SK-N-SH (cell line): Measurements from ENCODE around the gene CHSY3. TPM values are rescaled to one million over a fixed set of nuclear protein-coding genes. Genes with fewer than 3 reads are reported as not detected.

ENCODE experiments used
- CTCF ChIA-PET: fragments of 300-600, 350-600 bp; formaldehyde crosslinking; extraction: SDS; loops from one replicate; lab custom pipeline; 2021; lab: Yijun Ruan, JAX
- POLR2A ChIA-PET: fragments of 350-600 bp; sonication (Branson Sonifier 250); formaldehyde crosslinking; extraction: SDS; loops from one replicate; lab custom pipeline; 2020; ENCODE audit warnings: antibody characterized with exemption, inconsistent platforms; lab: Yijun Ruan, JAX
- DNase-seq: peaks from one replicate; pipeline ENCODE4 v3.0.0; 2012
- H2AFZ ChIP-seq: fragments of 200-600 bp; sonication (generic); 2 replicates; pipeline ENCODE4 v1.8.1; 2016; ENCODE audit warnings: antibody characterized with exemption, mild to moderate bottlenecking, low read depth
- H3F3A ChIP-seq: fragments of 200-600 bp; sonication (generic); replicated peaks from 2 replicates; pipeline ENCODE3; 2016; ENCODE audit warnings: antibody characterized with exemption, mild to moderate bottlenecking; ENCODE audit not compliant: insufficient read depth
- H3K27ac ChIP-seq, 2 experiments: fragments of 200-500 bp in 1 of 2; fragments of 200-600 bp in 1 of 2; sonication (Bioruptor generic) in 1 of 2; sonication (generic), shearing (Covaris generic) in 1 of 2; 2 replicates each; pipeline versions ENCODE4 v1.5.1 to v1.6.1; 2014 to 2016; ENCODE audit warnings: low read depth in 2 of 2, inconsistent platforms in 1 of 2, low read length in 1 of 2, mild to moderate bottlenecking in 1 of 2, mixed read lengths in 1 of 2
- H3K27me3 ChIP-seq: fragments of 200-600 bp; sonication (generic), shearing (Covaris generic); 2 replicates; pipeline ENCODE4 v1.6.1; 2016; ENCODE audit warnings: mixed run types; ENCODE audit not compliant: insufficient read depth
- H3K36me3 ChIP-seq, 2 experiments: fragments of 200-500 bp in 1 of 2; fragments of 200-600 bp in 1 of 2; sonication (Bioruptor generic) in 1 of 2; sonication (generic) in 1 of 2; replicated peaks in 1 of 2; 2 replicates each; pipeline versions ENCODE3 to v1.5.1; 2014 to 2016; ENCODE audit warnings: low read length in 1 of 2, mild to moderate bottlenecking in 1 of 2; ENCODE audit not compliant: insufficient read depth in 2 of 2, control insufficient read depth in 1 of 2
- H3K4me1 ChIP-seq, 2 experiments: fragments of 200-500 bp in 1 of 2; fragments of 200-600 bp in 1 of 2; sonication (Bioruptor generic) in 1 of 2; sonication (generic), shearing (Covaris generic) in 1 of 2; 2 replicates each; pipeline versions ENCODE4 v1.5.1 to v1.6.1; 2014 to 2016; ENCODE audit warnings: low read depth in 1 of 2, low read length in 1 of 2, mixed run types in 1 of 2; ENCODE audit not compliant: insufficient read depth in 2 of 2, control insufficient read depth in 1 of 2
- H3K4me2 ChIP-seq: fragments of 200-600 bp; sonication (generic), shearing (Covaris generic); 2 replicates; pipeline ENCODE4 v1.6.1; 2017; ENCODE audit warnings: mixed run types
- H3K4me3 ChIP-seq, 2 experiments: fragments of 200-500 bp in 1 of 2; fragments of 200-600 bp in 1 of 2; sonication (Bioruptor generic) in 1 of 2; sonication (generic), shearing (Covaris generic) in 1 of 2; 2 replicates each; pipeline versions ENCODE4 v1.5.1 to v1.8.1; 2014 to 2016; ENCODE audit warnings: low read depth in 2 of 2, inconsistent platforms in 1 of 2, low read length in 1 of 2, mild to moderate bottlenecking in 1 of 2, mixed read lengths in 1 of 2, moderate library complexity in 1 of 2
- H3K79me2 ChIP-seq: fragments of 200-600 bp; sonication (generic); 2 replicates; pipeline ENCODE4 v1.8.1; 2017; ENCODE audit warnings: mild to moderate bottlenecking; ENCODE audit not compliant: insufficient read depth
- H3K9ac ChIP-seq: fragments of 200-600 bp; sonication (generic); 2 replicates; pipeline ENCODE4 v1.6.1; 2017; ENCODE audit warnings: mixed run types
- H3K9me2 ChIP-seq: fragments of 200-600 bp; sonication (generic); 2 replicates; pipeline ENCODE4 v1.6.1; 2017; ENCODE audit warnings: mixed run types
- H3K9me3 ChIP-seq: fragments of 200-600 bp; sonication (generic); 2 replicates; pipeline ENCODE4 v1.6.1; 2017; ENCODE audit warnings: mixed run types, mild to moderate bottlenecking, moderate library complexity
- H4K20me1 ChIP-seq: fragments of 200-600 bp; sonication (generic); 2 replicates; pipeline ENCODE4 v1.6.1; 2017; ENCODE audit warnings: mild to moderate bottlenecking, mixed run types; ENCODE audit not compliant: insufficient read depth
- ELF1 ChIP-seq: IDR thresholded peaks from 2 replicates; pipeline ENCODE4 v1.4.0; 2012
- EP300 ChIP-seq, 2 experiments: IDR thresholded peaks; 2 replicates each; pipeline versions ENCODE4 v1.4.0 to v1.6.1; 2012; ENCODE audit warnings: borderline replicate concordance in 1 of 2, low read depth in 1 of 2, low read length in 1 of 2
- FOXJ3 ChIP-seq: sonication (generic); formaldehyde crosslinking; IDR thresholded peaks from 2 replicates; pipeline ENCODE4 v1.5.1; 2020; ENCODE audit warnings: mild to moderate bottlenecking, missing genetic modification reagents
- FOXM1 ChIP-seq: IDR thresholded peaks from 2 replicates; pipeline ENCODE4 v1.4.0; 2012; ENCODE audit warnings: low read depth, mild to moderate bottlenecking
- JUND ChIP-seq: IDR thresholded peaks from 2 replicates; pipeline ENCODE4 v1.4.0; 2012
- MEF2A ChIP-seq: IDR thresholded peaks from 2 replicates; pipeline ENCODE4 v1.4.0; 2012; ENCODE audit warnings: low read depth, borderline replicate concordance
- NRF1 ChIP-seq: IDR thresholded peaks from 2 replicates; pipeline ENCODE4 v1.6.1; 2012; ENCODE audit warnings: low read depth, mild to moderate bottlenecking, low read length
- SMC3 ChIP-seq: IDR thresholded peaks from 2 replicates; pipeline ENCODE4 v1.6.1; 2012; ENCODE audit warnings: low read depth, low read length, improper control_type of control experiment
- TCF12 ChIP-seq: IDR thresholded peaks from 2 replicates; pipeline ENCODE4 v1.4.0; 2012
- ZBTB33 ChIP-seq: IDR thresholded peaks from 2 replicates; pipeline ENCODE4 v1.4.0; 2012; ENCODE audit warnings: low read depth, borderline replicate concordance
- WGBS: methylation state at CpG from one replicate; pipeline ENCODE4 v1.1.6; 2017; ENCODE audit warnings: low lambda C conversion rate; 5-methylcytosine and 5-hydroxymethylcytosine counted together
- polyA plus RNA-seq, 3 experiments: library from polyadenylated mRNA; depleted of rRNA; stranded (reverse); fragments of >200 nt; gene quantifications; 2 replicates each; pipeline ENCODE4 v1.2.3, GENCODE V29; 2012
- TF ChIP-seq, protein P1 (sequence below): IDR thresholded peaks from 2 replicates; pipeline ENCODE4 v1.6.1; 2012; ENCODE audit warnings: mild to moderate bottlenecking, low read depth, low read length, moderate library complexity

CHSY3 gene
- polyA plus RNA-seq, 1 of the 3 experiments (the other 2 are of a cell fraction): not detected

GRCh38 chr5:130050585-130050984 lies 146.3 kb downstream of the CHSY3 start (continued):
- TF ChIP-seq, protein P1, sequence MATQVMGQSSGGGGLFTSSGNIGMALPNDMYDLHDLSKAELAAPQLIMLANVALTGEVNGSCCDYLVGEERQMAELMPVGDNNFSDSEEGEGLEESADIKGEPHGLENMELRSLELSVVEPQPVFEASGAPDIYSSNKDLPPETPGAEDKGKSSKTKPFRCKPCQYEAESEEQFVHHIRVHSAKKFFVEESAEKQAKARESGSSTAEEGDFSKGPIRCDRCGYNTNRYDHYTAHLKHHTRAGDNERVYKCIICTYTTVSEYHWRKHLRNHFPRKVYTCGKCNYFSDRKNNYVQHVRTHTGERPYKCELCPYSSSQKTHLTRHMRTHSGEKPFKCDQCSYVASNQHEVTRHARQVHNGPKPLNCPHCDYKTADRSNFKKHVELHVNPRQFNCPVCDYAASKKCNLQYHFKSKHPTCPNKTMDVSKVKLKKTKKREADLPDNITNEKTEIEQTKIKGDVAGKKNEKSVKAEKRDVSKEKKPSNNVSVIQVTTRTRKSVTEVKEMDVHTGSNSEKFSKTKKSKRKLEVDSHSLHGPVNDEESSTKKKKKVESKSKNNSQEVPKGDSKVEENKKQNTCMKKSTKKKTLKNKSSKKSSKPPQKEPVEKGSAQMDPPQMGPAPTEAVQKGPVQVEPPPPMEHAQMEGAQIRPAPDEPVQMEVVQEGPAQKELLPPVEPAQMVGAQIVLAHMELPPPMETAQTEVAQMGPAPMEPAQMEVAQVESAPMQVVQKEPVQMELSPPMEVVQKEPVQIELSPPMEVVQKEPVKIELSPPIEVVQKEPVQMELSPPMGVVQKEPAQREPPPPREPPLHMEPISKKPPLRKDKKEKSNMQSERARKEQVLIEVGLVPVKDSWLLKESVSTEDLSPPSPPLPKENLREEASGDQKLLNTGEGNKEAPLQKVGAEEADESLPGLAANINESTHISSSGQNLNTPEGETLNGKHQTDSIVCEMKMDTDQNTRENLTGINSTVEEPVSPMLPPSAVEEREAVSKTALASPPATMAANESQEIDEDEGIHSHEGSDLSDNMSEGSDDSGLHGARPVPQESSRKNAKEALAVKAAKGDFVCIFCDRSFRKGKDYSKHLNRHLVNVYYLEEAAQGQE: no peak

GRCh38 chr5:130052752-130053151 lies 148.5 kb downstream of the CHSY3 start:
- WGBS: 3% methylated on average over 1 of the region's 1 CpG
- Histone ChIP-seq H3K4me2 (no peak overlapping the region), H3K9me3 (no peaks in the 10 kb centered on the region), H2AFZ (no peak overlapping the region), H3K27me3 (no peaks in the 10 kb centered on the region), H3K9ac (no peak overlapping the region), H3K36me3 (no peaks in the 10 kb centered on the region), H3K79me2 (no peaks in the 10 kb centered on the region), H3K27ac (no peak overlapping the region), H3K9me2 (no peaks in the 10 kb centered on the region), H3K4me3 (no peak overlapping the region), H3F3A (no peaks in the 10 kb centered on the region), H3K4me1 (no peaks in the 10 kb centered on the region), H4K20me1 (no peaks in the 10 kb centered on the region)
- no peak for TF ChIP-seq TCF12
- DNase-seq: no peak
- POLR2A ChIA-PET: no interaction called here
- CTCF ChIA-PET: interaction anchor here (1.1 kb wide), 1 partner anchor 908 kb away, joined by 5 read pairs; no protein-coding TSS in a partner anchor

- POLR2A ChIA-PET: no interaction called here
- Histone ChIP-seq H3K27me3 (no peaks in the 10 kb centered on the region), H3K36me3 (no peaks in the 10 kb centered on the region), H3K4me3 (no peak overlapping the region), H3K4me2 (no peak overlapping the region), H3K9ac (no peak overlapping the region), H3K4me1 (no peaks in the 10 kb centered on the region), H3K79me2 (no peaks in the 10 kb centered on the region), H4K20me1 (no peaks in the 10 kb centered on the region), H3F3A (no peaks in the 10 kb centered on the region), H2AFZ (no peak overlapping the region), H3K9me2 (no peaks in the 10 kb centered on the region), H3K27ac (no peak overlapping the region), H3K9me3 (no peaks in the 10 kb centered on the region)
- no peak for DNase-seq
- 4% methylated on average over 4 of the region's 4 CpGs for WGBS
- CTCF ChIA-PET: interaction anchor here (1.5 kb wide), 1 partner anchor 16 kb away, joined by 4 read pairs; no protein-coding TSS in a partner anchor
- TF ChIP-seq FOXM1: no peak
- no peak for TF ChIP-seq TCF12
Observed at GRCh38 chr5:130055572-130055971, 151.3 kb downstream of the CHSY3 start.

DNA sequence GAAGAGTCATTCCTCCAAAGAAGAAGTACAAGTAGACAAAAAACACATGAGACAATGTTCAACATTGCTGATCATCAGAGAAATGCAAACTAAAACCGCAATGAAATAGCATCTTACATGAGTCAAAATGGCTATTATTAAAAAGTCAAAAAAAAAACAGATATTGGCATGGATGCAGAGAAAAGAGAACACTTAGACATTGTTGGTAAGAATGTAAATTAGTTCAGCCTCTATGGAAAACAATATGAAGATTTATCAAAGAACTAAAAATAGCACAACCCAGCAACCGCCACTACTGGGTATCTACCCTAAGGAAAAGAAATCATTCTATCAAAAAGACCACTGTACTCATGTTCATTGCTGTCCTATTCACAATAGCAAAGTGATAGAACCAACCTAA lies 157.5 kb downstream of the CHSY3 start:
- Histone ChIP-seq H3K79me2 (no peaks in the 10 kb centered on the region), H3K4me1 (no peaks in the 10 kb centered on the region), H3F3A (no peaks in the 10 kb centered on the region), H3K9me2 (no peaks in the 10 kb centered on the region), H3K27ac (no peak overlapping the region), H3K4me2 (no peak overlapping the region), H4K20me1 (no peaks in the 10 kb centered on the region), H3K4me3 (no peak overlapping the region), H3K9me3 (no peaks in the 10 kb centered on the region), H3K36me3 (no peaks in the 10 kb centered on the region), H3K27me3 (no peaks in the 10 kb centered on the region), H2AFZ (no peak overlapping the region), H3K9ac (no peak overlapping the region)
- no peak for DNase-seq
- POLR2A ChIA-PET: no interaction called here
- CTCF ChIA-PET: interaction anchor here (1.6 kb wide), 1 partner anchor 209 kb away, joined by 3 read pairs; no protein-coding TSS in a partner anchor
- WGBS: 8% methylated on average over 2 of the region's 2 CpGs
- TF ChIP-seq, protein P1: no peak
- TF ChIP-seq MEF2A (no peak), SMC3 (no peak), NRF1 (no peak), FOXJ3 (no peak), ELF1 (no peak), EP300 (IDR thresholded peaks at IDR 0.05; ENCODE audit: borderline replicate concordance in 1 of 2, low read depth in 1 of 2, low read length in 1 of 2) (no peak), ZBTB33 (no peak), JUND (no peak)
